OCI-LY1 (cell line): ENCODE results near the gene CD300LB.

Experiments used
- EZH2 ChIP-seq: fragments of 200-600 bp; sonication (generic), shearing (Covaris generic); IDR thresholded peaks from 2 replicates; pipeline ENCODE4 v1.8.0; 2017; ENCODE audit warnings: borderline replicate concordance, mixed run types, mild to moderate bottlenecking, antibody characterized with exemption, low read length, moderate library complexity, mixed read lengths
- TF ChIP-seq, protein P1 (sequence below): fragments of 200-600 bp; sonication (generic), shearing (Covaris generic); IDR thresholded peaks from 2 replicates; pipeline ENCODE4 v1.5.1; 2017; ENCODE audit warnings: mild to moderate bottlenecking, antibody characterized with exemption, low read length, moderate library complexity, mixed read lengths

DNA sequence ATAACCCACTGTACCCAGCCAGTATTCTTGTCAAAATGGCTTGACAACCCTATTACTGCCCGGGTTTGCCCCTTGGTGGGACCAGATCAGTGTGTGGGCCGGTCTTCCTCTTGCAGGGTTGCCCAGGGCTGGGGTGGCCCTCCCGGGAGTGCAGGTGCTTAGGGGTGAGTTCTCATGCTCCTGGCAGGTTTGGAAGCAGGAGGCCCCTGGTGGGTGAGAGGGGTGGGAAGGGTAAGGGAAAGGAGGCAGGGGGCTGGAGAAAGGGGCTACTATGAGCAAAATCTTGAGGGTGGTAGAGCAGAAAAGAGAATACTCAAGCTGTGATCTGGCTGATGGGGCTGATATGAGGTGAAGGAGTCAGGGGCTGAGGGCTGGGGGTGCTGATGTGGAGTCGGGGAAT, 58.4 kb downstream of the CD300LB start:
- TF ChIP-seq, protein P1, sequence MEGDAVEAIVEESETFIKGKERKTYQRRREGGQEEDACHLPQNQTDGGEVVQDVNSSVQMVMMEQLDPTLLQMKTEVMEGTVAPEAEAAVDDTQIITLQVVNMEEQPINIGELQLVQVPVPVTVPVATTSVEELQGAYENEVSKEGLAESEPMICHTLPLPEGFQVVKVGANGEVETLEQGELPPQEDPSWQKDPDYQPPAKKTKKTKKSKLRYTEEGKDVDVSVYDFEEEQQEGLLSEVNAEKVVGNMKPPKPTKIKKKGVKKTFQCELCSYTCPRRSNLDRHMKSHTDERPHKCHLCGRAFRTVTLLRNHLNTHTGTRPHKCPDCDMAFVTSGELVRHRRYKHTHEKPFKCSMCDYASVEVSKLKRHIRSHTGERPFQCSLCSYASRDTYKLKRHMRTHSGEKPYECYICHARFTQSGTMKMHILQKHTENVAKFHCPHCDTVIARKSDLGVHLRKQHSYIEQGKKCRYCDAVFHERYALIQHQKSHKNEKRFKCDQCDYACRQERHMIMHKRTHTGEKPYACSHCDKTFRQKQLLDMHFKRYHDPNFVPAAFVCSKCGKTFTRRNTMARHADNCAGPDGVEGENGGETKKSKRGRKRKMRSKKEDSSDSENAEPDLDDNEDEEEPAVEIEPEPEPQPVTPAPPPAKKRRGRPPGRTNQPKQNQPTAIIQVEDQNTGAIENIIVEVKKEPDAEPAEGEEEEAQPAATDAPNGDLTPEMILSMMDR: no peak
- no peak for TF ChIP-seq EZH2
